ENCODE measurements around the gene MED31.
A peak's percentile ranks its signal among the peaks of the same experiment; 100 is the strongest.
"Not testable (repeated sequence)": the region's sequence is repeated elsewhere in the genome, so short reads cannot be mapped to it uniquely, and the experiment has no call there.

Gene MED31

GRCh38 chr17:6677158-6677831 lies 25.9 kb upstream of the MED31 start:
- DNase-seq (ENCODE audit: low read depth): no peak

DNA sequence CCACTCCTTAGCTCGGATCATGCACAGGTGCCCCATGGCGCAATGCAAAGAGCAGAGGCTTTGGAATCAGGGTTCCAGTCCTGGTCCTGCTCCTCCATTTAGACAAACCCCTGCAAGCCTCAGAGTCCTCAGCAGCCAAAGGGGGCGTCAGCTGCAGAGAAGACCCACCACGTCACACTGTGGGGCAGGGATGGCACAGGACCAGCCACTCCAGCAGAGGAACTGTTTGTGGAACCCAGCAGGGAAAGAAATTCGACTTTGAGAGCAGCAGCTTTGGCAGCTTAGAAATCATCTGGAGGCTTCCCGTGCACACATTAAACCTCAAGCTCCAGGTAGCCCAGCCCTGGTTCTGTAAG lies 25.4 kb upstream of the MED31 start:
- no peak for DNase-seq (ENCODE audit: low read depth)

DNA sequence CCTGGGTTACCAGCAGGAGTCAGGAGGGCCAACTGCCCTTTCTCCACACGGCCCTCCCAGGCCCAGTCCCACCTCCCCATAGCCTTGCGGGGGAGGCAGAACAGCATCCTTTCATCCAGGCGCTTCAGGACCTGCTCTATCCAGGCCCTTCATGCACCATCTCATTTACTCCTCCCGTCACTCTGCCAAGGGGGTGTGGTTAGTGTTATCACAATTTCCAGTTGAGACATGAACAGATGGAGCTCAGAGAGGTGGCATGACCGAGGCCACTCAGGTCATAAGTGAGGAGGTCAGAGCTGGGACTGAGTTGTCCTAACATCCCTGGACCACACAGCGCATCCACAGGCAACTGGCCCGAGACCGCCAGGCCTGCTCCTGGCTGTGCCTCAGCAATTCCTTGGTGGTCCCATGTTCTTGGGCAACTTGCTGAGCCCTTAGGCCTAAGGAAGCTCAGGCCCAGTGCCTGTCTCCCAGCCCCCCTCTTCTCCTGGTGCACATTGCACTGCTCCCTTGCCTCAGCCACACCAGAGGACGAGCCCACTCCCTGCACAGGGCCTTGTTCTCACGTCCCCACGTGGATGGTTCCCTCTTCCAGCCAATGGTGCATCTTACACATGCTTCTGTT lies 23.9 kb upstream of the MED31 start:
- no peak for DNase-seq (ENCODE audit: low read depth)

DNA sequence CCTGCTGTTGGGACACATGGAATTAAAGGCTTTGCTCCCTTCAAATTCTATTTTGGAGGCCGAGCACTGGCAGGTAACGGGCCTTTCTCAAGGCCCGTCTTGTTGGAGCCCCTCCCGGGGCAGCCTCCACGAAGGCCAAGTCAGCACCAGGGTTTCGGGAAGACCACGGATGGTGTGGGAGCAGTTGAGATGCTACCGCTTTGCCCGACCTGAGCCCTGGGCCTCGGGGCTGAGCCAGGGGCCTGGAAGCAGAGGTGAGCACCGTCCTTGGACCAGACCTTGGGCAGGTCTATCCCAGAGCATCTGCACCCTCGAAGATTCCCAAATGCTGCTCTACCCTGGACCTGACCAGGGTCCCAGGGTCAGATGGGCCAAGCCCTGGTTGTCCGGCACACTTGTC lies 23.2 kb upstream of the MED31 start:
- no peak for DNase-seq (ENCODE audit: low read depth)

DNA sequence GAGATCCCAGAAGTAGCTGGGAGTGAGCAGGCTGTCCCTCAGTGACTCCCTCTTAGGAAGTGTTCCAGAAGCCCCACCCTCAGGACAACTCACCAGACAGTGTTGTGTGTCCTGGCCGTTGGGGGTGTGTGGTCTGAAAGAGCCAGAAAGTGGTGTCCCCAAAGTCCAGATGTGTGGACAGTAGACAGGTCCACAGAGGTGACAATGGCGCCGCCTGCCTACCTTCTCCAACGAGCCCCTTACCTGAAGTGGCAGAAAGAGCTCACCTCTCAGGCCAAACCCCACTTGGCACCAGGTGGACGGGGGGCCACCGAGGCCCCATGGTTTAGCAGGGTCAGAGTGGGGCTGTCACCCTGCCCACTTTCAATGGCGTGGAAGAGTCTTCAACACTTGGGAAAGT lies 20.0 kb upstream of the MED31 start:
- no peak for DNase-seq (ENCODE audit: low read depth)

DNA sequence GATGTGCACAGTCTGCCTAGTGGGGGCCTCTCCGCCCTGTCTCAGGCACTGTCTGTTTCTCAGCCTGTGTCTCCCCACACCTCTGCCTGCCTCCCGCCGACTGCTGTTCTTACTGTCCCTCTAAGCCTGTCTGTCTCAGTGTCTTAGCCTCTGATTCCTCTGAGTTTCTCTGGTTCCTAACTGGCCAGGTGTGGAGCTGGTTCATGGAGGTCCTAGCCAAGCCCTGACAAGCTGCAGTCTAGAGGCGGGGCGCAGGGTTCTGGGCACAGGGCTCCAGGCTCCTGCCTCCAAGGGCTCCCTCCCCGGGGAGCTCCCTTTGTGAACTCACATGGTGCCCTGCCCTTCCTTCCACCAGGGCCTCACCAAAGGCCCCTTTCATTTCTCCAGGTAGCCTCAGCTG lies 19.6 kb upstream of the MED31 start:
- DNase-seq (ENCODE audit: low read depth): no peak

GRCh38 chr17:6670571-6670970 lies 19.2 kb upstream of the MED31 start:
- no peak for DNase-seq (ENCODE audit: low read depth)

GRCh38 chr17:6669479-6670212 lies 18.2 kb upstream of the MED31 start:
- DNase-seq (ENCODE audit: low read depth): no peak

- no peak for DNase-seq (ENCODE audit: low read depth)
Observed at GRCh38 chr17:6668727-6669425, 17.5 kb upstream of the MED31 start.

DNA sequence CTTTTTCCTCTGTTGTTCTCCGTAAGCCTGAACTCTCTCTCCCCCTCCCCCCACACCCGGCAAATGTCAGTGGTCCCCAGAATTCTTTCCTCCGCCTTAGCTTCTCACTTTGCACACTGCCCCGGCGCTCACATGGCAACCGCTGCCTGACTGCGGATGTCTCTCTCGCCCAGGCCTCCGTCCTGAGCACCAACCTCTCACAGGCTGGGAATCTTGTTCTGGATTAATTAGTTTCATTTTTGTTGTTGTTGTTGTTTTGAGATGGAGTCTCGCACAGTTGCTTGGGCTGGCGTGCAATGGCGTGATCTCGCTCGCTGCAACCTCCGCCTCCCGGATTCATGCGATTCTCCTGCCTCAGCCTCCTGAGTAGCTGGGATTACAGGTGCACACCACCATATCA lies 16.8 kb upstream of the MED31 start:
- no peak for DNase-seq (ENCODE audit: low read depth)

DNA sequence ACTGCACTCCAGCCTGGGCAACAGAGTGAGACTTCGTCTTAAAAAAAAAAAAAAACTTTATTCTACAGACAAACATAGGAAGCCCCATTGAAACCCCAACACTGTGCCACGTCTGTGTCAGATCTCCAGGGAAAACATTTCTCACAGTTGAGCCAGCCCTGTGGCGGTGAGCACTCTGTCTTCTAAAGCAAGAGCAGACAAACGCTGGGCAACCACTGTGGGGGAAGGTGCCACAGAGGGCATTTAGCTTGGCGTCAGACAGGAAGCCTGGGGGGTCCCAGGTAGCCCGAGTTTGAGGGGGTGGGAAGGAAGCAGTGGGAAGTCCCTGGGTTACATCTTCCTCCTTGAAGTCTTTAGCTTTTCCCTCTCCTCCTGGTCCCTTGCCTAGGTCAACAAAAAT lies 16.1 kb upstream of the MED31 start:
- DNase-seq (ENCODE audit: low read depth): no peak

DNA sequence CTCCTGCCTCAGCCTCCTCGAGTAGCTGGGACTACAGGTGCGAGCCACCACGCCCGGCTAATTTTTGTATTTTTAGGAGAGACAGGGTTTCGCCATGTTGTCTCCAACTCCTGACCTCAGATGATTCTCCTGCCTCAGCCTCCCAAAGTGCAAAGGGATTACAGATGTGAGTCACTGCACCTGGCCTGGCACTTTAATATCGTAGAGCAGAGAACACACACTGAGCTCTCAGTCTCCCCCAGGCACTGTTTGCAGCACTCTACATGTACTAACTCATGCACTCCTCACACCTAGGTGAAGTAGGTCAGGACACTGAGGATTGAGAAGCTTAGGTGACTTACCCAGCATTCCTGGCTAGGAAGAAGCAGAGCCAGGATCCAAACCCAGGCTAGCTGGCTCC lies 15.2 kb upstream of the MED31 start:
- no peak for DNase-seq (ENCODE audit: low read depth)

GRCh38 chr17:6666077-6666521 lies 14.7 kb upstream of the MED31 start:
- peak; percentile 19 for DNase-seq (ENCODE audit: low read depth)

- not testable (repeated sequence) for DNase-seq (ENCODE audit: low read depth)
Observed at GRCh38 chr17:6663200-6663599, 11.8 kb upstream of the MED31 start.

- DNase-seq (ENCODE audit: low read depth): no peak
Observed at GRCh38 chr17:6661464-6661848, 10.1 kb upstream of the MED31 start.

DNA sequence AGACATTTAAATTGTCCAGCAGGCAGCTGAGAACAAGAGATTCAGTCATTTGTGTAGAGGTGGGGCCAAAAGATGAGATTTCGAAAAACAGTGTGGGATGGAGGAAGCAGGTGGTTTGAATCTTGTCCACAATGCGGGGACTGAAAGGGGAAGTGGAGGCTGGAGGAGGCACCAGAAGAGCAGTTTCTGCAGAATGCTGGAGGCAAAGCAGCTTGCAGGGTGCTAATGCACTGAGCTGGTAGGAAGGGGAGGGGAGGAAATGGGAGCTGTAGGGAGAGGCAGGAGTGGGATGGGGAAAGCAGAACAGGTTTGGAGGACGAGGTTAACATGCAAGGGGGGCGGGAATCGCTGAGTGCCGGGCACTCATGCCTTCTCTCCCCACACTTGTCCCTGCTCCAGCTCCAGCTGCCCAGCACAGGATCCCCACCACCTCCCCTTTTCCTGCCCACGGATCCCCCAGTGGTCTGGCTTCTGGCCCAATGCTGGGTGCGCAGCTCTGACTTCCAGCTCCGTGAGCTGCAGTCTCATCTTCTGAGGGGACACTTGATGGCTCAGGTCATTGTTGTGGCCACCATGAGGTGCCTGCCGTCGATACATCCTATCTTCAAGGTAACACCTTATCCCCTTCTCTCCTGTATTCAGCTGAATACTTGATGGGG lies 9.5 kb upstream of the MED31 start:
- DNase-seq (ENCODE audit: low read depth): no peak

DNA sequence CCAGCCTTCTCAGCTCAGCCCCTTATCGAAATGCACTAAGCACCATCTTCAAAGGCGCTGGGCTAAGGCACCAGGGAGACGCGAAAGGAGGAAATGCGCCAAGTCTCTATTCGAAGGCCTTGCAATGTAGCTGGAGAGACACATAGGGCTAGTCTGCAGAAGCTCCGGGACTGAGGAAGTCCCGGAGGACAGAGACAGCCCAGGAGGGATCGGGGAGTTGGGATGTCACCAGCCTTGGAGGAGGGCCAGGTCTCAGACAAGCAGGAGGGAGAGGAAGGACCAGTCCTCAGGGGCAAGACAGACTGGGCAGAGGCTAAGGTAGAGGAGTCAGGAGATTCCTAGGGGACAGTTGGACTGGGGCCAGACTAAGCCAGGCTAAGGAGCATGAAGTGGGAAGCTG lies 8.7 kb upstream of the MED31 start:
- no peak for DNase-seq (ENCODE audit: low read depth)

DNA sequence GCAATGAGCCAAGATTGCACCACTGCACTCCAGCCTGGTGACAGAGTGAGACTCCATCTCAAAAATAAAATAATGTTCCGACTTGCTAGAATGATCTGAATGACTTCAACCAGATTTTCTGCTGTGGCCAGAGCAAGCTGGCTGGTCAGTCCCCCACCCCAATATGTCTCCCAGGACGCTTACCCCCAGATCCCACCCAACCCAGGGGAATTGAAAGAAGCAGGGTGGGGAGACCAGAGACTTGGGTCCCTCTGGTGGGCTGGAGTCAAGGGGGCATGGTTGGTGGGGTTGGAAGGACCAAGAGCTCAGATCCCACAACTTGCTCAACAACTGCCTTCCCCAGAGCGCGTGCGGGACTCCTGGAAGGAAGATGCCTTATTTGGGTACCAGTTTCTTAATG lies 7.0 kb upstream of the MED31 start:
- DNase-seq (ENCODE audit: low read depth): not testable (repeated sequence)

DNA sequence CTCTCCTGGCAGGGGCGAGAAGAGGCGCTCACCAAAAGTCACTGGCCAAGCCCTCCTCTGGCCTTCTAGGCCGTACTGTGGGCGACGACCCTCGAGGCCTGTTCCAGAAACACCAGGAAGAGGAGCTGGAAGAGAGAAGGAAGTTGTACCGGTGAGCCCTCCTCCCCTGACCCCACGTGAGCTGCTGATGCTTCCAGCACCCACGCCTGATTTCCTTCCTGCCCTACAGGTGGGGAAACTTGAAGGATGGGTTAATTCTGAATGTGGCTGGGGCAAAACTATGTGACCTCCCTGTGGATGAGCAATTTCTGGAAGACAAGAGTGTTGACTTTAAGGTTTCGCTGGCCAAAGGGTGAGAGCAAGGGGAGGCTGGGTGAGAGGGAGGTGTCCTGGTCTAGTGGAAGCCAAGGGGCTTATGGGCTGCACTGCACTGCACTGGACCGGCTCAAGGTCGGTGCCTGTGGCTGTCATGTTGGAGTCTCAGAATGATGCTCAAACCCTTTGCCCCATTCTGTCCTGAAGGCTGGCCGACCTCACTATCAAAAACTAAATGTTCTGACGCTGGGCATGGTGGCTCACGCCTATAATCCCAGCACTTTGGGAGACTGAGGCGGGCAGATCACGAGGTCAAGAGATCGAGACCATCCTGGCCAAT lies 6.4 kb upstream of the MED31 start:
- DNase-seq (ENCODE audit: low read depth): no peak

- peak; percentile 30 for DNase-seq (ENCODE audit: low read depth)
Observed at GRCh38 chr17:6656797-6657632, 5.6 kb upstream of the MED31 start.

Measured in stimulated activated CD4-positive, alpha-beta T cell treated with anti-CD3 and anti-CD28 coated beads, Interleukin-2, amount 100 ng/mL, for 4 hours (primary cell).